Endothelial cell (in vitro differentiated cells): ENCODE measurements around the gene KCTD15. TPM values are rescaled to one million over a fixed set of nuclear protein-coding genes. Genes with fewer than 3 reads are reported as not detected.
A peak's percentile ranks its signal among the peaks of the same experiment; 100 is the strongest.

Experiments
- DNase-seq: peaks from one replicate; pipeline ENCODE4 v3.0.0; 2021; ENCODE audit warnings: low spot score
- H3K27ac Mint-ChIP-seq: one replicate; pipeline ENCODE4 v1.8.0; 2021; ENCODE audit warnings: mixed read lengths, inconsistent platforms; ENCODE audit not compliant: unreplicated experiment
- H3K27me3 Mint-ChIP-seq: one replicate; pipeline ENCODE4 v1.8.0; 2021; ENCODE audit warnings: mild to moderate bottlenecking, moderate library complexity, mixed read lengths, inconsistent platforms; ENCODE audit not compliant: unreplicated experiment
- H3K36me3 Mint-ChIP-seq: one replicate; pipeline ENCODE4 v1.8.0; 2021; ENCODE audit warnings: mild to moderate bottlenecking, low read depth, mixed read lengths, inconsistent platforms; ENCODE audit not compliant: unreplicated experiment
- H3K4me1 Mint-ChIP-seq: one replicate; pipeline ENCODE4 v1.8.0; 2021; ENCODE audit warnings: mild to moderate bottlenecking, mixed read lengths, inconsistent platforms; ENCODE audit not compliant: unreplicated experiment
- H3K4me3 Mint-ChIP-seq: one replicate; pipeline ENCODE4 v1.8.0; 2021; ENCODE audit warnings: mild to moderate bottlenecking, mixed read lengths, inconsistent platforms; ENCODE audit not compliant: unreplicated experiment
- H3K9me3 Mint-ChIP-seq: one replicate; pipeline ENCODE4 v1.8.0; 2021; ENCODE audit warnings: mixed read lengths, inconsistent platforms; ENCODE audit not compliant: unreplicated experiment
- total RNA-seq: library from RNA; stranded (reverse); fragmentation: NEBNext Ultra II Directional; extraction: Animal tissue kit (Norgen Biotek cat#: 25700); gene quantifications from one replicate; pipeline ENCODE4 v1.2.1, GENCODE V29; 2021; ENCODE audit not compliant: unreplicated experiment
- TF ChIP-seq, protein P1 (sequence below): fragments of 200-600 bp; sonication (generic); IDR thresholded peaks from one replicate; pipeline ENCODE4 v1.5.0; 2021; ENCODE audit warnings: antibody characterized with exemption; ENCODE audit not compliant: unreplicated experiment

KCTD15 gene
- total RNA-seq, 1 donor from 2014 or later: 81.1 TPM

DNA sequence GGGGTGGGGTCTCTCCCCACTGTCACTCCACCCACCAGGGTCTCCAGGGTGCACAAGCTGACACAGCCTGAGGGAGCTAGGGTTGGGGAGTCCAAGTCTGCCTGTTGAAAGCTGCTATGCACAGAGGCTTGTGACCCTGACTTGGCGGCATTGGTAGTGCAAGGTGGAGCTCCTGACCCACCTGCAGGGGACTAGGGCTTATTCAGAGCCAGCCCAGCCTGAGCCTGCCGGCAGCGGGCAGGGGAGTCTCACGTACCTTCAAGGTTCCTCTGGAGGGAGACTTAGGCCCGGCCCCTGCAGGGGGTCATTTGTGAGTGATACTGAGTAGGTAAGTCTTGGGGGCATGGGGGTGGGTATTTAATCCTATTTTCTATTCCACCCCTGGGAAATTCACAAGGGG is 4.7 kb downstream of the KCTD15 start:
- Mint-ChIP-seq H3K27me3 (peaks cover 7% of the 10 kb centered on the region), H3K27ac (no peak overlapping the region), H3K9me3 (no peaks in the 10 kb centered on the region), H3K4me1 (peaks cover 45% of the 10 kb centered on the region), H3K4me3 (no peak overlapping the region), H3K36me3 (peaks cover 38% of the 10 kb centered on the region)
- DNase-seq: no peak
- TF ChIP-seq, protein P1, sequence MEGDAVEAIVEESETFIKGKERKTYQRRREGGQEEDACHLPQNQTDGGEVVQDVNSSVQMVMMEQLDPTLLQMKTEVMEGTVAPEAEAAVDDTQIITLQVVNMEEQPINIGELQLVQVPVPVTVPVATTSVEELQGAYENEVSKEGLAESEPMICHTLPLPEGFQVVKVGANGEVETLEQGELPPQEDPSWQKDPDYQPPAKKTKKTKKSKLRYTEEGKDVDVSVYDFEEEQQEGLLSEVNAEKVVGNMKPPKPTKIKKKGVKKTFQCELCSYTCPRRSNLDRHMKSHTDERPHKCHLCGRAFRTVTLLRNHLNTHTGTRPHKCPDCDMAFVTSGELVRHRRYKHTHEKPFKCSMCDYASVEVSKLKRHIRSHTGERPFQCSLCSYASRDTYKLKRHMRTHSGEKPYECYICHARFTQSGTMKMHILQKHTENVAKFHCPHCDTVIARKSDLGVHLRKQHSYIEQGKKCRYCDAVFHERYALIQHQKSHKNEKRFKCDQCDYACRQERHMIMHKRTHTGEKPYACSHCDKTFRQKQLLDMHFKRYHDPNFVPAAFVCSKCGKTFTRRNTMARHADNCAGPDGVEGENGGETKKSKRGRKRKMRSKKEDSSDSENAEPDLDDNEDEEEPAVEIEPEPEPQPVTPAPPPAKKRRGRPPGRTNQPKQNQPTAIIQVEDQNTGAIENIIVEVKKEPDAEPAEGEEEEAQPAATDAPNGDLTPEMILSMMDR: no peak

DNA sequence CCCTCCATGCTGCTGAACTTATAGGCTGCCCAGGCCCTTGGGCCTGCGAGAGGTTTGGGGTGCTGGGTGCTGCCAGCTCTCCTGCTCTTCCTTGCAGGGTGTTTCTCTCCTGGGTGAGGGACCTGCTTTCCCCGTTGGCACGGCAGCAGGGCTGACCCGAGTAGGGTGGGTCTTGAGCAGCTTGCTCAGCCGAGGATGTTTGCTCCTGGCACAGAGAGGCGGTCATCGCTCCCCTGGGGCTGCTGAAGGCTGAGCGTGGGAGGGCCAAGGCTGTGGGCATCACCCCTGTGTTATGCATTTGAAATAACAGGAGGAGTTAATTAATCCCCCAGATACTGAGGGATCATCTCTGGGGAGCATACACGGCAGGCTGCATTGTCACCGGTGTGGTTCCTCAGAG is 5.3 kb downstream of the KCTD15 start:
- TF ChIP-seq, protein P1: no peak
- peaks cover 44% of the 10 kb centered on the region for H3K36me3 Mint-ChIP-seq
- H3K27me3 Mint-ChIP-seq: peaks cover 10% of the 10 kb centered on the region
- no peak for DNase-seq
- H3K4me3 Mint-ChIP-seq: peak overlapping the region; percentile 56
- no peaks in the 10 kb centered on the region for H3K9me3 Mint-ChIP-seq
- peaks cover 45% of the 10 kb centered on the region for H3K4me1 Mint-ChIP-seq
- no peak overlapping the region for H3K27ac Mint-ChIP-seq

DNA sequence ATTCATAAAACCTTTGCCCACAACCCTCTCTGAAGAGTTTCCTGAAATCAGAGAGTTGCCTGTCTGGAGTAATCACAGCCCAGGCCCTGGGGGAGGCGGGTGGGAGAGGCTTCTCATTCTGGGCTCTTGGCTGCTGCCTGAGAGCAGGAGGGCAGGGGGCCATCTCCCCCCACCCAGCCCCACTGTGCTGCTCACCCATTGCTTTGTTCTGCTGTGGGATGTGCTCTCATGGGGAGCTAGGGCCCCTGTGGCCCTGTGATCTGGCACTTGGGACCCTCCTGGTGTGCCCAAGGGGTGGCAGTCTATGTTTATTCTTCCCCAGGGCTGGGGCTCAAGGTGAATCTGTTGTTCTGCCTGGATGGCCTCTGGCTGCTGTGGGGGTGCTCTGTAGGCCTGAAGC is 6.1 kb downstream of the KCTD15 start:
- TF ChIP-seq, protein P1: no peak
- H3K4me1 Mint-ChIP-seq: peaks cover 45% of the 10 kb centered on the region
- H3K4me3 Mint-ChIP-seq: peak overlapping the region; percentile 59
- H3K27me3 Mint-ChIP-seq: peaks cover 8% of the 10 kb centered on the region
- H3K9me3 Mint-ChIP-seq: no peaks in the 10 kb centered on the region
- no peak overlapping the region for H3K27ac Mint-ChIP-seq
- no peak for DNase-seq
- H3K36me3 Mint-ChIP-seq: peaks cover 42% of the 10 kb centered on the region

DNA sequence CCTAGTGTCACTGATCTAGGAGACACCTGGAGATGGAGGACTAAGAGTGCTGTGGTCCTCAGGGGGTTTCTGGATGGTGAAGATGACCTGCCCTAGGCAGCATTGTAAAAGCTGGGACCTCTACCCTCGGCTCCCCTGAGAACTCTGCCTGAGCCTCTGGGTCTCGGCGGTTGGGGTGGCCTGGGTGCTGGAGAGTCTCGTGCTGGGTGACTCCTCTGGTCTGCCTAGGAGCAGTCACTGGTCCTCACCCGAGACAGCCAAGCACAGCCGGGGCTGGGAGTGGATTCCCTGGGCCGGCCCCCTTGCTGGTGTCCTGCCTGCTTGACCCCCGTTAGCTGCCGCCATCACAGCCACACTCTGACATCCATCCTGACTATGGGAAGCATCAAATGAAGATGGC is 6.7 kb downstream of the KCTD15 start:
- no peak for DNase-seq
- Mint-ChIP-seq H3K4me1 (peaks cover 49% of the 10 kb centered on the region), H3K27me3 (peaks cover 9% of the 10 kb centered on the region), H3K9me3 (no peaks in the 10 kb centered on the region), H3K27ac (no peak overlapping the region), H3K4me3 (peak overlapping the region; percentile 56), H3K36me3 (peaks cover 46% of the 10 kb centered on the region)
- TF ChIP-seq, protein P1: no peak

DNA sequence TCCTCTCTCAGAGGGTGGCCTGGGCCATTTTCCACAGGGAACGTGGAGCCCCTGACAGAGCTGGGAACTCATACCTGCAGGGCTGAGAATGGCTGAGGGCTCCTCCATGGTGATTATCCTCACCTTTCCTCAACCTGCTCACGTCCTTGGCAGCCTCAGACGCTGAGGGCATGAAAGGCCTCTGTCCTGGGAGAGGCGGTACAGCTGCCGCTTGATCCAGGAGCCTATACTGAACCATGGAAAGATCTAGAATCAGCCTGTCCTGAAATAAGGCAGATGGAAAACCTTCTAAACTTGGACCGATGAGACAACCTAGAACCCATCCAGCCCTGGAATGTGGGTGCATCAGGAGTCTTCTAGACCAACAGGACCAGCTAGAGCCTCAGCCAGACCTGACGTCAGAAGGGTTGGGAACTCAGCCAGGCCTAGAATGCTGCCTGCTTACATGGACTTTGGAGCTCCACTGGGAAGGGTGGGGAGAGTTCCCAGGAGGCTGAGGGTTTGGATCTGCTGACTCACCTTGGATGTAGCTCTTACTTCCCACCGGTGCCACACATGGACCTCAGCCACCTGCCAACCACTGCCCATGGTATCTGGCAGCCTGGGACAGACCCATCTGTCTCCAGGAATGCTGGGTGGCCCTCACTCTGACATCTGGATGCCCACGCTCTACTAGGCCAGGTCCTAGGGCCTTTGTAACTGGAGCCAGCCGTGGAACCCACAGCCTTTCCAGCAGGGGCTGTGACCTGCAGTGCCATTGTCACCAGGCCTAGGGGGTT is 7.5 kb downstream of the KCTD15 start:
- no peaks in the 10 kb centered on the region for H3K9me3 Mint-ChIP-seq
- peaks cover 10% of the 10 kb centered on the region for H3K27me3 Mint-ChIP-seq
- no peak for DNase-seq
- H3K36me3 Mint-ChIP-seq: peaks cover 46% of the 10 kb centered on the region
- H3K4me1 Mint-ChIP-seq: peaks cover 41% of the 10 kb centered on the region
- H3K4me3 Mint-ChIP-seq: no peak overlapping the region
- TF ChIP-seq, protein P1: no peak
- H3K27ac Mint-ChIP-seq: no peak overlapping the region
